Transverse colon (tissue), 4 donors: ENCODE results near the gene SP140L.

ENCODE experiments used
- POLR2A ChIP-seq: fragments of 450-650 bp; IDR thresholded peaks from one replicate; pipeline ENCODE4 v1.6.1; 2016; ENCODE audit warnings: antibody characterized with exemption, mild to moderate bottlenecking, moderate library complexity
- POLR2AphosphoS5 ChIP-seq, 3 donors: sonication (generic); formaldehyde crosslinking; IDR thresholded peaks; one replicate each; pipeline ENCODE4 v1.6.1; 2016; ENCODE audit warnings: antibody characterized with exemption in 3 of 3
- TF ChIP-seq, protein P1 (sequence below), 5 experiments: fragments of 200-600 bp in 3 of 5; fragments of 450-650 bp in 2 of 5; sonication (generic) in 3 of 5; IDR thresholded peaks; 1 replicate in 2 of 5; 2 replicates in 3 of 5; pipeline ENCODE4 v1.5.1; 2016 to 2017; ENCODE audit warnings: antibody characterized with exemption in 5 of 5, inconsistent platforms in 3 of 5, mild to moderate bottlenecking in 2 of 5, moderate library complexity in 1 of 5

DNA sequence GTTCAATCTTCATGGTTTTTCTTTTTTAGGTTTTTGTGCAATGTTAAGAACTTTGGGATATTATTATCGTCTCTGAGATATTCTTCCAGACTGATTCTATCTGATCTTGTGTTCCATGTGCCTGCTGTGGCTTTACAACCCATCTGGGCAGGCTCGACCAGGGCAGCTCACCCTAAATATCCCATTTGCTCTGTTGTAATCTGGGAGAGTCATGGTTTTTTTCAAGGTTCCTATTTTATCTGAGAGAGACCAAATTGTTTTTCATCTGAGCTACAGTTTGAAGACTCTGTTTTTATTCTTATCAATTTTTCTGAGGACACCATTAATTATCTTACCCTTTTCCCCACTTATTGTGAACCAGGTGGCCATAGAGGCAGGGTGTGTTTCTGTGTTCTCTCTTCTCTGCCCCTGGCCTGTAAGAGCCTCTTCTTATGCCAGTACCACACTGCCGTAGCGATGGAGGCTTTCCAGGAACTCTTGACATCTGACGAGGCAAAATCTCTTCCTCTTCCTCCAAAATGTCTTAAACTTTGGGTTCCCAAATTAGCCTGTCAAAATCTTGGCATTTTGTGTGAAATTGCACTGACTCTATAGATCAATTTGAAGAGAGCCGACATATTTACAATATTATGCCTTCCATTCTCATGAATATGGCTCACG lies 3.1 kb downstream of the SP140L start:
- TF ChIP-seq POLR2AphosphoS5 (IDR thresholded peaks at IDR 0.05) (no peak), POLR2A (no peak)
- TF ChIP-seq, protein P1, sequence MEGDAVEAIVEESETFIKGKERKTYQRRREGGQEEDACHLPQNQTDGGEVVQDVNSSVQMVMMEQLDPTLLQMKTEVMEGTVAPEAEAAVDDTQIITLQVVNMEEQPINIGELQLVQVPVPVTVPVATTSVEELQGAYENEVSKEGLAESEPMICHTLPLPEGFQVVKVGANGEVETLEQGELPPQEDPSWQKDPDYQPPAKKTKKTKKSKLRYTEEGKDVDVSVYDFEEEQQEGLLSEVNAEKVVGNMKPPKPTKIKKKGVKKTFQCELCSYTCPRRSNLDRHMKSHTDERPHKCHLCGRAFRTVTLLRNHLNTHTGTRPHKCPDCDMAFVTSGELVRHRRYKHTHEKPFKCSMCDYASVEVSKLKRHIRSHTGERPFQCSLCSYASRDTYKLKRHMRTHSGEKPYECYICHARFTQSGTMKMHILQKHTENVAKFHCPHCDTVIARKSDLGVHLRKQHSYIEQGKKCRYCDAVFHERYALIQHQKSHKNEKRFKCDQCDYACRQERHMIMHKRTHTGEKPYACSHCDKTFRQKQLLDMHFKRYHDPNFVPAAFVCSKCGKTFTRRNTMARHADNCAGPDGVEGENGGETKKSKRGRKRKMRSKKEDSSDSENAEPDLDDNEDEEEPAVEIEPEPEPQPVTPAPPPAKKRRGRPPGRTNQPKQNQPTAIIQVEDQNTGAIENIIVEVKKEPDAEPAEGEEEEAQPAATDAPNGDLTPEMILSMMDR (IDR thresholded peaks at IDR 0.05) = no peak
